ENCODE results near the gene SMOC2. TPM values are rescaled to one million over a fixed set of nuclear protein-coding genes. Genes with fewer than 3 reads are reported as not detected.

SMOC2 gene
- total RNA-seq, 1 experiment from 2014 or later: 0.42 TPM

GRCh38 chr6:168504366-168504765, 63.4 kb downstream of the SMOC2 start:
- CTCF ChIA-PET: no interaction called here
- Histone ChIP-seq H3K9ac (ENCODE audit: low read length) (no peak overlapping the region), H4K20me1 (ENCODE audit: insufficient read depth) (no peaks in the 10 kb centered on the region), H3K9me2 (ENCODE audit: insufficient read depth) (no peaks in the 10 kb centered on the region), H3K27me3 (ENCODE audit: insufficient read depth, low read length) (peaks cover 21% of the 10 kb centered on the region), H2AFZ (ENCODE audit: low read depth, low read length, poor library complexity, severe bottlenecking) (no peak overlapping the region), H3K79me2 (ENCODE audit: insufficient read depth, low read length) (no peaks in the 10 kb centered on the region), H3K4me2 (ENCODE audit: low read length) (no peak overlapping the region), H3K4me3 (replicated peaks in 1 of 2; ENCODE audit: low read depth in 1 of 2, low read length in 2 of 2) (no peak overlapping the region), H3K36me3 (ENCODE audit: control insufficient read depth in 1 of 2, insufficient read depth in 2 of 2, low read length in 2 of 2) (no peaks in the 10 kb centered on the region), H3K4me1 (ENCODE audit: control insufficient read depth in 1 of 2, insufficient read depth in 2 of 2, low read length in 2 of 2) (no peaks in the 10 kb centered on the region), H3K27ac (ENCODE audit: low read depth, low read length) (no peak overlapping the region), H3K9me3 (ENCODE audit: control insufficient read depth in 1 of 2, insufficient read depth in 1 of 2, low read depth in 1 of 2, low read length in 2 of 2) (no peaks in the 10 kb centered on the region)
- ATAC-seq: no peak
- RAD21 ChIA-PET (ENCODE audit: low non-redundant PET in 1 of 2, low total read pairs in 2 of 2, uncharacterized antibody in 2 of 2, unreplicated experiment in 2 of 2): no interaction called here
- no peak for DNase-seq (ENCODE audit: low read depth, low spot score)
- POLR2A ChIA-PET: no interaction called here
- intact Hi-C loops (cut with micrococcal nuclease): no loop called here
- no TSS peak for BruUV-seq (replicated peaks)
- TF ChIP-seq FOSL1 (IDR thresholded peaks at IDR 0.05; ENCODE audit: low read depth): no peak
- no peak for TF ChIP-seq CEBPB (IDR thresholded peaks at IDR 0.05; ENCODE audit: low read depth)
- no peak for TF ChIP-seq RAD21 (IDR thresholded peaks at IDR 0.05; ENCODE audit: low read depth)
- TF ChIP-seq POLR2AphosphoS5 (IDR thresholded peaks at IDR 0.05; ENCODE audit: low read depth, low read length): no peak
- TF ChIP-seq SP1 (IDR thresholded peaks at IDR 0.05; ENCODE audit: low read depth): no peak
- TF ChIP-seq SIN3A (IDR thresholded peaks at IDR 0.05; ENCODE audit: low read depth): no peak
- no peak for TF ChIP-seq CBX3 (IDR thresholded peaks at IDR 0.05; ENCODE audit: low read depth)

DNA sequence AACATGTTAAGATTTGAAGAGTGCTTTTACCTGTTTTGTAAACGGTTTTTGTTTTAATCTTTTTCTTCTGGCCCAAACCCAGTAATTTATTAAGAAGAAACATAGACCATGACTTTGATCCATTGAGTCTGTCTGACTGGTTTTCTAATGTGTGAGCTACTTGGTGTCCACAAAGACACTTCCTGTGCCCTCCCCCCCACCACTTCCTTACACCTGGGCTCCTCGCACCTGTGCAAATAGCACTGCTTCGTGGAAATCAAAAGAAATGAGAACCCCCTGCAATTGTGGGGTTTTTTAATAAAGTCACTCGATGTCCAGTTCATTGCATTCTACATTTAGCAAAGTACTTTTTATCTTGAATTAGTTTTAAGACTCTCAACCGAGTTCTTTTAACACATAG, 65.5 kb downstream of the SMOC2 start:
- TF ChIP-seq SRF (IDR thresholded peaks at IDR 0.05; ENCODE audit: low read depth) (no peak), RAD21 (IDR thresholded peaks at IDR 0.05; ENCODE audit: low read depth) (no peak), POLR2A (IDR thresholded peaks at IDR 0.05; ENCODE audit: borderline replicate concordance, extremely low read depth, insufficient read depth, insufficient read length) (no peak), CEBPB (IDR thresholded peaks at IDR 0.05; ENCODE audit: low read depth) (no peak), REST (IDR thresholded peaks at IDR 0.05; ENCODE audit: low read depth) (no peak), ZFX (IDR thresholded peaks at IDR 0.05) (no peak)
- Histone ChIP-seq H3K4me3 (replicated peaks in 1 of 2; ENCODE audit: low read depth in 1 of 2, low read length in 2 of 2) (no peak overlapping the region), H3K27me3 (ENCODE audit: insufficient read depth, low read length) (peaks cover 33% of the 10 kb centered on the region), H3K9ac (ENCODE audit: low read length) (no peak overlapping the region), H3K9me2 (ENCODE audit: insufficient read depth) (no peaks in the 10 kb centered on the region), H2AFZ (ENCODE audit: low read depth, low read length, poor library complexity, severe bottlenecking) (no peak overlapping the region), H3K4me2 (ENCODE audit: low read length) (no peak overlapping the region), H3K9me3 (ENCODE audit: control insufficient read depth in 1 of 2, insufficient read depth in 1 of 2, low read depth in 1 of 2, low read length in 2 of 2) (no peaks in the 10 kb centered on the region), H3K36me3 (ENCODE audit: control insufficient read depth in 1 of 2, insufficient read depth in 2 of 2, low read length in 2 of 2) (no peaks in the 10 kb centered on the region), H4K20me1 (ENCODE audit: insufficient read depth) (no peaks in the 10 kb centered on the region), H3K79me2 (ENCODE audit: insufficient read depth, low read length) (no peaks in the 10 kb centered on the region), H3K4me1 (ENCODE audit: control insufficient read depth in 1 of 2, insufficient read depth in 2 of 2, low read length in 2 of 2) (no peaks in the 10 kb centered on the region), H3K27ac (ENCODE audit: low read depth, low read length) (no peak overlapping the region)
- CTCF ChIA-PET: no interaction called here
- DNase-seq (ENCODE audit: low read depth, low spot score) (no peak), ATAC-seq (no peak)
- POLR2A ChIA-PET: no interaction called here
- BruUV-seq (replicated peaks): no TSS peak
- RAD21 ChIA-PET (ENCODE audit: low non-redundant PET in 1 of 2, low total read pairs in 2 of 2, uncharacterized antibody in 2 of 2, unreplicated experiment in 2 of 2): no interaction called here
- intact Hi-C loops (cut with micrococcal nuclease): no loop called here
